Esophagus muscularis mucosa (tissue), 4 donors: Measurements from ENCODE around the gene GATA2. TPM values are rescaled to one million over a fixed set of nuclear protein-coding genes. Genes with fewer than 3 reads are reported as not detected.

Source experiments
- DNase-seq: peaks from one replicate; pipeline ENCODE4 v3.0.0-alpha.2; 2017; ENCODE audit errors: extremely low spot score
- H3K27ac ChIP-seq, 4 donors: fragments of 200-600 bp; sonication (generic); replicated peaks in 1 of 4; 1 replicate in 3 of 4; 2 replicates in 1 of 4; pipeline ENCODE4 v1.5.1; 2016 to 2019; ENCODE audit warnings: mild to moderate bottlenecking in 1 of 4
- H3K27me3 ChIP-seq, 4 donors: fragments of 200-600 bp; sonication (generic); one replicate each; pipeline versions ENCODE4 v1.5.1 to v1.6.0; 2016 to 2019
- H3K36me3 ChIP-seq, 4 donors: fragments of 200-600 bp; sonication (generic); one replicate each; pipeline ENCODE4 v1.5.1; 2016 to 2019
- H3K4me1 ChIP-seq, 4 donors: fragments of 200-600 bp; sonication (generic); one replicate each; pipeline ENCODE4 v1.5.1; 2016 to 2019
- H3K4me3 ChIP-seq, 4 donors: fragments of 200-600 bp; sonication (generic); 1 replicate in 2 of 4; 2 replicates in 2 of 4; pipeline ENCODE4 v1.5.1; 2016 to 2019; ENCODE audit warnings: mild to moderate bottlenecking in 4 of 4, moderate library complexity in 1 of 4
- H3K9me3 ChIP-seq, 4 donors: fragments of 200-600 bp; sonication (generic); 1 replicate in 3 of 4; 2 replicates in 1 of 4; pipeline ENCODE4 v1.5.1; 2016 to 2019
- CTCF ChIP-seq, 3 experiments: fragments of 200-600 bp in 2 of 3; fragments of 450-650 bp in 1 of 3; sonication (generic) in 2 of 3; IDR thresholded peaks; one replicate each; pipeline ENCODE4 v1.5.1; 2017 to 2019; ENCODE audit warnings: antibody characterized with exemption in 3 of 3, mild to moderate bottlenecking in 2 of 3, moderate library complexity in 1 of 3
- EP300 ChIP-seq: sonication (generic); formaldehyde crosslinking; IDR thresholded peaks from one replicate; pipeline ENCODE4 v1.6.1; 2017; ENCODE audit warnings: antibody characterized with exemption
- POLR2A ChIP-seq: fragments of 450-650 bp; IDR thresholded peaks from one replicate; pipeline ENCODE4 v1.6.1; 2017; ENCODE audit warnings: antibody characterized with exemption, moderate library complexity, mild to moderate bottlenecking, low read depth
- POLR2AphosphoS5 ChIP-seq, 2 donors: sonication (generic); formaldehyde crosslinking; IDR thresholded peaks; one replicate each; pipeline ENCODE4 v1.6.1; 2017; ENCODE audit warnings: antibody characterized with exemption in 2 of 2
- WGBS: methylation state at CpG from one replicate; pipeline ENCODE4 v1.1.5; 2018; 5-methylcytosine and 5-hydroxymethylcytosine counted together
- intact Hi-C: fragments of 100-400 bp; cut with DNase I; formaldehyde crosslinking; loops from one replicate; pipeline ENCODE4 v1.15.1; 2023
- total RNA-seq, 4 donors: library from RNA; depleted of rRNA; stranded (reverse); fragments of >200 nt; gene quantifications; one replicate each; pipeline versions ENCODE4 v1.1.0 to v1.2.1, GENCODE V29; 2016

The GATA2 gene
- total RNA-seq, 4 donors from 2014 or later, result 10.0 to 16.9 (median 13.4) TPM

DNA sequence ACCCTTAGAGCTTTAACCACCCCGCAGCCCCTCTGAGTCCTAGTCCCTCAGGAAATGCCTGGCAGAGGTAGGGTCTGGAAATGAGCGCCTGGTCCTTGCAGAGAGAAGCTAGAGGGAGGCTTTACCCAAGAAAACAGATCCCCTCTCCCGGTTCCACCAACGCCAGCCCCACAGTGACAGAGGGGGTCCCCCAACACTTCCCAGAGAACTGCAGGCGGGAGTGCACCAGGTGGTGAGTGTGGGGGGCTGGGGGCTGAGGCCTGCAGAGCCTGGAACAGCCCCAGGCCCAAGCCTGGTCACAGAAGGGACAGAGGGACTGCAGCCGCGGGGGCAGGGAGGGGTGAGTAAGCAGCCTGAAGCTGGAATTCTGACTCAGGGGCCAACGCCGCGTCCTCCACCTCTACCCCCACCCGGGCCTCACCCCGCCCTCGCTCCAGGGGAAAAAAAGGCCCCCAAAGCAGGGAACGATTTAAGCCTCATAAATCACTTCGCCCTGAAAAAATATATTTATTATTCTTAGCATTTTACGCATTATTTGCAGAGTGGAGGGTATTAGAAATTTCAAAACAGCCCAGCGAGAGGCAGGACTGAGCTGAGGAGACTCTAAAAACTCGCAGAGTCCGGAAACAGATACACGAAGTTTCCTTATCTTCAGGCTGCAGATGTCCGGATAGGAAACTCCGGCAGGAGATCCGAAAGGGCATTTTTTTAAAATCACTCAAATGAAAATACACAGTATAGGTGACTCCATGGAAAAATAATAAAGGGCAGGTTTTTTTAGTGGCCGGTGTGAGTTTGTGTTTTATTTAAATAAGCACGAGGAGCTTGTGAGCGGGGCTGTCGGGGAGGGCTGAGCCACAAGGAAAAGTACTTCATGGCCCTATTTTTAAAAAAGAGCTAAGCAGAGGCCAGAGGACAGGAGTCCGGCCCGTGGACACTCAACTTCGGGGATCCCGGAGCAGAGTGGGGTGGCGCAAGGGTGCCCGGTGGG lies 10.0 kb downstream of the GATA2 start:
- Histone ChIP-seq H3K27me3 (peaks cover 8 to 100% (median 73%) of the 10 kb centered on the region in 4 donors), H3K36me3 (peaks cover 0 to 30% (median 0%) of the 10 kb centered on the region in 4 donors), H3K4me1 (peaks cover 43 to 61% (median 59%) of the 10 kb centered on the region in 4 donors), H3K4me3 (peak overlapping the region; percentile 17 to 63 (median 52)), H3K9me3 (no peaks in the 10 kb centered on the region), H3K27ac (peak overlapping the region; percentile 46 to 63 (median 54))
- TF ChIP-seq POLR2AphosphoS5 (IDR thresholded peaks at IDR 0.05) (peak; percentile 44 to 47), POLR2A (no peak)
- WGBS, result 9% methylated on average over 32 of the region's 33 CpGs
- intact Hi-C loops, result no loop called here
- DNase-seq, result no peak

DNA sequence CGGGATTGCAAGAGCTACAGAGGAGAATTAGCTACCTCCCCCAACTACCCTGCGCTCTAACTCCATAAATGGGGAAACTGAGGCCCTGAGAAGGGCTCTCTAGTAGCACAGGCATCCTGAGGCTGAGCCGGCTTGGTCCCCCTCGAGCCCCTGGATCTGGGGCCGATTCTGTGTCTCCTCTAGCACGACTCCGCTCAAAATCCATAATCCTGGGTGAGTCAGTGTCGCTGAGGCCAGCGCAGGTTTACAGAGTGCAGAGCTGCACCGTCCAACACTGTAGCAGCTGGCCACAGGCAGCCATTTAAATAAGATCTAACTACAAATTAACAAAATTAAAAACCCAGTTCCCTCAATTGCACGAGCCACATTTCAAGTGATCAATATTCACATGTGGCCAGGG lies 10.8 kb downstream of the GATA2 start:
- TF ChIP-seq CTCF (IDR thresholded peaks at IDR 0.05), result no peak
- TF ChIP-seq POLR2A, result no peak
- TF ChIP-seq POLR2AphosphoS5 (IDR thresholded peaks at IDR 0.05), result no peak
- TF ChIP-seq EP300, result no peak
- 21% methylated on average over 6 of the region's 11 CpGs for WGBS
- Histone ChIP-seq H3K4me1 (peaks cover 35 to 54% (median 51%) of the 10 kb centered on the region in 4 donors), H3K4me3 (no peak overlapping the region), H3K27me3 (peaks cover 8 to 100% (median 65%) of the 10 kb centered on the region in 4 donors), H3K36me3 (peaks cover 0 to 30% (median 0%) of the 10 kb centered on the region in 4 donors), H3K27ac (peak overlapping the region in 2 of 4 donors; percentile 12 to 39), H3K9me3 (no peaks in the 10 kb centered on the region)
- DNase-seq, result no peak
- intact Hi-C loops, result no loop called here

DNA sequence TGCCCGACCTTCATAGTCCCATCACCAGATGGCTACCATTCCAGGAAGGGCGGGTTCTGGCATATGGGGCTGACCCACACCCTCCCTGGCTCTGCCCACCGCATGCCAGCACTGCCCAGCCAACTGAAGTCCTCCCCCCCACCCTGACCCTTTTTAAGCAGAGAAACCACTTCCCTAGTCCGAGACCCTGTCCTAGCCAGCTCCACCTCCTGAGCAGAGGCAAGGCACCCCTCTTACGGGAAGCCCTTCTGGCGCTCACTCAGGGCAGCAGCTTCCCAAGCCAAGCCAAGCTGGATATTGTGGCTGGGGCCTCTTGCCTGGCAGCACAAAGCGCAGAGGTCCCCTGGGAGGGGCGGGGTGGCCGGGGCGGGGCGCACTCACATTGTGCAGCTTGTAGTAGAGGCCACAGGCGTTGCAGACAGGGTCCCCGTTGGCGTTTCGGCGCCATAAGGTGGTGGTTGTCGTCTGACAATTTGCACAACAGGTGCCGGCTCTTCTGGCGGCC lies 11.5 kb downstream of the GATA2 start:
- Histone ChIP-seq H3K27ac (peak overlapping the region in 2 of 4 donors; percentile 6 to 39), H3K9me3 (no peaks in the 10 kb centered on the region), H3K27me3 (peaks cover 5 to 100% (median 59%) of the 10 kb centered on the region in 4 donors), H3K4me3 (no peak overlapping the region), H3K36me3 (peaks cover 0 to 30% (median 0%) of the 10 kb centered on the region in 4 donors), H3K4me1 (peaks cover 30 to 47% (median 44%) of the 10 kb centered on the region in 4 donors)
- DNase-seq, result no peak
- intact Hi-C loops, result no loop called here
- WGBS, result 64% methylated on average over 3 of the region's 19 CpGs
- TF ChIP-seq POLR2A (no peak), POLR2AphosphoS5 (IDR thresholded peaks at IDR 0.05) (peak in 1 of 2 donors; percentile 5), CTCF (IDR thresholded peaks at IDR 0.05) (no peak)

DNA sequence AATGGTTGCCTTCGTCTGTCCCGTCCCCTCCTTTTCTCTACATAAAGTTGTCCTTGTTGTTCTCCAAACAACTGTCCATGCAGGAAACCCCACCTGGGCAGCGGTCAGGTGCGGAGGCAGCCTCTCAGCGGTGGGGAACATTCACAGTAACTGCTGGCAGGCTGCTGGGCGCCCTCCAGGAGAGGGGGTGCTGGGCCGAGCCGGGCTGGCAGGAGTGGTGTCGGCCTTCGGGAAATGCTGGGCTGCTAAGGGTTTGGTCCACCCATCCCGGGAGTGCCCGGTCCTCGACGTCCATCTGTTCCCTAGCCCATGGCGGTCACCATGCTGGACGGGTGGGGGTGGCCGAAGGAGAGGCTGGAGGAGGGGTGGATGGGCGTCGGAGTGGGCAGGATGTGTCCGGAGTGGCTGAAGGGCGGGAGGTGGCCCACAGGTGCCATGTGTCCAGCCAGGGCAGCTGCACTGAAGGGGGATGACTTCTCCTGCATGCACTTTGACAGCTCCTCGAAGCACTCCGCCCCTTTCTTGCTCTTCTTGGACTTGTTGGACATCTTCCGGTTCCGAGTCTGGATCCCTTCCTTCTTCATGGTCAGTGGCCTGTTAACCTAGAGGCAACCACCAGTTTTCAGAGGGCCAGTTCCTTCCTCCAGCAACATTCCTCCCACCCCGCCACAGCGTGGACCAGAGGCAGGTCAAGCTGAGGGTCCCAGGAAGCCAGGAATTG lies 12.1 kb downstream of the GATA2 start:
- peak overlapping the region in 2 of 4 donors; percentile 6 to 39 for H3K27ac ChIP-seq
- TF ChIP-seq POLR2AphosphoS5 (IDR thresholded peaks at IDR 0.05) (no peak), CTCF (IDR thresholded peaks at IDR 0.05) (no peak), EP300 (no peak), POLR2A (no peak)
- H3K27me3 ChIP-seq, result peaks cover 0 to 100% (median 52%) of the 10 kb centered on the region in 4 donors
- no peak overlapping the region for H3K4me3 ChIP-seq
- H3K9me3 ChIP-seq, result no peaks in the 10 kb centered on the region
- peaks cover 28 to 41% (median 39%) of the 10 kb centered on the region in 4 donors for H3K4me1 ChIP-seq
- WGBS, result 63% methylated on average over 22 of the region's 27 CpGs
- H3K36me3 ChIP-seq, result peaks cover 0 to 27% (median 0%) of the 10 kb centered on the region in 4 donors
- DNase-seq, result no peak
- intact Hi-C loops, result no loop called here
